Hematopoietic multipotent progenitor cell treated with erythropoietin and hydrocortisone succinate and interleukin-3 and kit ligand, for 17 days (in vitro differentiated cells): ENCODE measurements around the gene FAM107B.

Experiments used
- DNase-seq: peaks from one replicate; pipeline ENCODE4 v3.0.0-alpha.2; 2015; ENCODE audit warnings: low spot score

FAM107B gene

GRCh38 chr10:14533295-14533694 is 241.4 kb downstream of the FAM107B start:
- DNase-seq, result no peak

DNA sequence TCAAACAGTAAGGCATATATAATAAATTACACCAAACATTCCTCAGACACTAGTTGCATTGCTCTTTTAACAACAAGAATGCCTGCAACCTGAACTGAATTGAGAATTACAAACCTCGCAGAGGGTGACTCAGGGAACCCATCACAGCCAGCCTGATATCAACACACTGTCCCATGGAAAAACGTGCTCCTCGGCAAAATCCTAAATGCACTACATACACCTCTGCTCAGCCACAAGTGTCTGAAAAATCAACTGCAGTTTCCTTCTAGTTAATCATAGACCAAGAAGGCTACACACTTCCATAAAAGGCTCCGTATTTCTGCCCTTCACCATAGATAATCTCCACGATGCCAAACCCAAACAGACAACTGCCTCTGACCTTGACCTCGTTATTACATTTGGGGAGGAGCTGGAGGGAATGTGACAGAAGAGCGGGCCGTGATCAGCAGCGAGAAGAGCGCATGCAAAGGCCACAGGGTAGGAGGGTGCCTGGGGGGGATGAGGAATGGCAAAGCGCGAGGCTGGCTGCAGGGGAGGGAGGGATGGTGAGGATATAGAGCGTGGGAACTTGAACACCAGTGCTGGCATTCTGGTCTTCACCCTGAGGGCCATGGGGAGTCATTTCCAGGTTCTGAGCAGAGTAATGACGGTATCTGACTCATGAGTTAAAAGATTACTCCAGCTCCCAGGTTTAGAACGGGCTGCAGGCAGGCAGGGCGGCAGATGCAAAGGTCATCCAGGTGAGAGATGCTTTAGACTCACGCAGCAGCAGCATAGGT is 242.0 kb downstream of the FAM107B start:
- no peak for DNase-seq

DNA sequence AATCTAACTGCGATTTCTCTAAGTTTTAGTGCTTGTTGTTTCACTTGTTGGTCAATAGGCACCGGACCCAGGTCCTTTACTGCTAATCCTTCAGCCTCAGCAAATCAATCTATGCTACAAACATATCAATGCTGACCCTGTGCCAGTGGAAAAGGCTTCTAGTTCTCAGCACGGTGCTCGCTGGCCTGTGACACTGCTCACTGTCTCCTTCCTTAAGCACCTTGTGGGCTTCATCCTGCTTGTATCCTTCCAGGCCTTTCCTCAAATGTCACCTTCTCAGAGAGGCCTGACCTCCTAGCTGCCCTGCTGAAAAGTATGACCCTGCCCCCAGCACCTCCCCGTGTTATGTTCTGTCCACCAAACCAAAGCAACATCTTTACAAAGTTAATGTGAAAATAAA is 242.7 kb downstream of the FAM107B start:
- DNase-seq, result no peak

DNA sequence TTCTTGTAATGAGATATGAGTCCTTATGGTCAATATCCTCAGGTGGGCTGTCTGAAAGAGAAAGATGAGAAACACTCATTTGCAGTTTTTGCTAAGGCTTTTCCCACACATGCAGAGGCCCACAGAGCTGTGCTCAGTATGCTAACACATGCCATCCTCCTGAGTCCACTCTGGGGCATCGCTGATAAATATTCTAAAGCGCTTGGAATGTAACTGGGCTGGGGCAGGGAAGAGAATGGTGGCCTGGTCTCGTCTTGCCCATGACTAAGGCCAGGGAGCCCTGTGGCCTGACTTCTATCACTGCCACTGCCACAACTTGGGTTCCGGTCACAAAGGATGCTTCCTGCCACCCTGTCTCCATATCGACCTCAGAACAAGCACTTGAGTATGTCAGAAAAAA is 244.2 kb downstream of the FAM107B start:
- no peak for DNase-seq

GRCh38 chr10:14529351-14529750 is 245.3 kb downstream of the FAM107B start:
- DNase-seq, result no peak

- DNase-seq, result no peak
Measured at GRCh38 chr10:14528450-14528849, 246.2 kb downstream of the FAM107B start.

DNA sequence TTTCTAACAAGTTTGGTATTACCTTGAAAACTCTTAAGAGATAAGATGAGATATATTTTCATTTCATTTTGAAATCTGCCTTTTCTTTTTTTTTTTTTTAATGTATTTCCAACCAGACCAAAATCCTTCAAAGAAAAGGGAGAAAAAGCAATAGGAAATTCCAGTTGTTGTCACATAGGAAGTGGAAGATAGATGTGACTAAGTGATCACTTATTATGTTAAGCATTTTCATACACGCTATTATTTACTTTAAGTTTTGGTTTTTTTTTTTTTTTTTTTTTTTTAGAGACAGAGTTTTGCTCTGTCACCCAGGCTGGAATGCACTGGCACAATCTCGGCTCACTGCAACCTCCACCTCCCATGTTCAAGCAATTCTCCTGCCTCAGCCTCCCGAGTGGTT is 246.8 kb downstream of the FAM107B start:
- no peak for DNase-seq

- DNase-seq, result no peak
Measured at GRCh38 chr10:14527134-14527844, 247.4 kb downstream of the FAM107B start.

- DNase-seq, result no peak
Measured at GRCh38 chr10:14526326-14526725, 248.4 kb downstream of the FAM107B start.

DNA sequence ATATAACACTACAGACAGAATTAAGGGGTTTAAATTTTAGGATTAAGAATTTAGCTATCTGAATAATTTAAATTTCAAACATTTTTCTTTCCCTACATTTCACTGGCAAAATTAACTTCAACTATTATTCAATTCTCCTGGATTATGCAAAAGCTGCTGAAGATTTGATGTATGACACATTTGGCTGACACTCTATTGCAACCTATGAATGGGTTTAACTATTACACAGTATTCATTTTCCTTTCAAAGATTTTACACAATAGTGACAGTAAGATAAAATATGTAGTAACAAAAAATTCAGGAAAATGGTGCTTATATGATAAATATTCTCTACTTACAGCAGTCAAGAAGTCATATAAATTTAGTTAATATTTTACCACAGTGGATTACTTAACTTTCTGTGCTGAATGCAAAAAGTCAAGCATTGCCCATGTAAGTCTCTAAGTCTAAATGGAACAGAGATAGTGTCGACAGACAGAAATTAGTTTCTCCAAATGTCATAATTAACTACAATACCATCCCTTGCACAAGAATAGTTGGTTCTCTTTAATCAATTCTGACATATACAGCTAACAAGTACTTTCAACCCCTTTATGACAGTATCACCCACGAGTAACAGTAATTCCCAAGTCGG is 249.9 kb downstream of the FAM107B start:
- no peak for DNase-seq

DNA sequence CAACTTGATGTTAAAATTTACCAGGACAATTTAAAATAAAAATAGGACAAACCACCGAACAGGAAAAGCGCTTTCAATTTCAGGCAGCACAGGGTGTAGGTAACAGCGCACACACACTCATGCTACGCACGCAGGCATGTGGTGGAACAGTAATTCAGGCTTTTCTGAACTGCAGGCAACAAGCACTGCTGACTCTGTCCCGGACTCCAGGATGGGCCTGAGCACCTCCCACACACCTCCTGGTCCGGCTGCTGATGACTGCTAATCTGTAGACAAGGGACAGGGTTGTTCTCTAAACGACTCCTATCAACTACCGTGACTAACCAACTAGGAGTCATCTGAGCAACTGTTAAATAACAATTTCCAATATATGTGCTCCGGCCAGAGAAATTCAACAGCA is 251.4 kb downstream of the FAM107B start:
- DNase-seq, result no peak

- DNase-seq, result no peak
Measured at GRCh38 chr10:14519785-14520184, 254.9 kb downstream of the FAM107B start.

DNA sequence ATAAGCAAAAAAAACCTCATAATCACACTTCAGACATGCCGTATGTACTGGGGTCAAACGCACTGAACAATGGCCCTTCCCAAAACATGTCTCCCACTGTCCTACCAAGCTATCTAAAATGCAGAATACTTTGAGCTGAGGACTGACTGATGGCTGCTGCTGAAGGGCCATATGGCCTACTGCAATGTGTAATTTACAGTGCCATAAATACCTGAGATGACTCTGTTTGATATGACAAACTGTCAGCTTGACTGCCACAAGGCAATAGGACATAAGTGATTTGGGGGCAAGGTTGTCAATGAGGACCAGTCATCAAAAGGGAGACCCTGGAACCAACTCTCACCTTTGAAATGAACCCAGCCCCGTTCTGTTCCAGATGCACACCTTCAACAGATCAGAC is 256.5 kb downstream of the FAM107B start:
- no peak for DNase-seq

- DNase-seq, result no peak
Measured at GRCh38 chr10:14513123-14513522, 261.6 kb downstream of the FAM107B start.

DNA sequence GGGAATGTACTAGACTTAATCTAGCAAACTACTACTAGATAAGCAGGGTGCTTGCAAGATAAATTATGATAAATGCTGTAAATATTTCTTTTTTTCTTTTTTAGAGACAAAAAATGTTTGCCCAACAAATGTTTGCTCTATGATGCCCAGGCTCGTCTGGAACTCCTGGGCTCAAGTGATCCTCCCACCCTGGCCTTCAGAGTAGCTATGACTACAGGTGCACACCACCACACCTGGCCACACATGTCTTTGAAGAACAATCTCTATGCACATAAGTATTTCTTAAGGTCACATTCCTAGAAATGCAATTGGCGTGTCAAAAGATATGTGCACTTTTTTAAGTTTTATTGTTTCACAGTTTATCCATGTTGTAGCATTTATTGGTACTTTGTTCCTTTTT is 264.4 kb downstream of the FAM107B start:
- DNase-seq, result no peak

- DNase-seq, result no peak
Measured at GRCh38 chr10:14508725-14509124, 266.0 kb downstream of the FAM107B start.

DNA sequence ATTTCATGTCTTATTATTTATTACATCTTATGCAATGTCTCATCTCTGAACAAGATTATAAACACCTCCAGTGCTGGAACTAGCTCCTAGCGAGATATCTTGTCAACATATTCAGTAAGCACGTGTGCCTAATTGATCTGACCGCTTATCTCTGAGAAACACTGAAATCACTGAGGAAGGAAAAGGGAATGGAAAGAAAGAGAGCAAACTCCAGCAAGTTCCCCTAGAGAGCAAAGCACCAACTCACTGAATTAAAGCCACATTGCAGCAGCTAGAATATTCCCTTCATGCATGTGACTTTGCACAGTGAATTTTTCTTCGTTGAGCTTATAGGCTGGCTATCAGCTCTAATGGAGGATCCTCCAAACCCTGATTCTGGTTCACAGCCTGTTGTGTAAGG is 266.9 kb downstream of the FAM107B start:
- no peak for DNase-seq

DNA sequence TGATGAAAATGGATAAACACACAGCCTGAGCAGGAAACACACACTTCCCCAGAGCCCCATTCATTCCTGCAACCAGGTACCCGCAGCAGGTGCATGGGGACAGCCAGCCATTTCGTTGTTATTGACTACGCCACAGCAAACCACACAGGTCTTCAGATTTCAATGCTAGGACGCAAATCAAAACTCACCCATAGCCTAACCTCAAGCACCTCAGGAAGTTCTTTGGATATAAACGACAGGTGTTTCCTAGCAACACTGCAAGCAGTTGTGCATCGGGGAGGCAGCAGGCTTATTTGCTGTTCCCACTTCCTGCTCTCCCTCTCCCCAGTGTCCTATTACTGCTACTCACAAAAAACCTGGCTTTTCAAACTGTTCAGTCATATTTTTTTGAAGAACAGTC is 267.5 kb downstream of the FAM107B start:
- no peak for DNase-seq

GRCh38 chr10:14502431-14502830 is 272.3 kb downstream of the FAM107B start:
- DNase-seq, result no peak

DNA sequence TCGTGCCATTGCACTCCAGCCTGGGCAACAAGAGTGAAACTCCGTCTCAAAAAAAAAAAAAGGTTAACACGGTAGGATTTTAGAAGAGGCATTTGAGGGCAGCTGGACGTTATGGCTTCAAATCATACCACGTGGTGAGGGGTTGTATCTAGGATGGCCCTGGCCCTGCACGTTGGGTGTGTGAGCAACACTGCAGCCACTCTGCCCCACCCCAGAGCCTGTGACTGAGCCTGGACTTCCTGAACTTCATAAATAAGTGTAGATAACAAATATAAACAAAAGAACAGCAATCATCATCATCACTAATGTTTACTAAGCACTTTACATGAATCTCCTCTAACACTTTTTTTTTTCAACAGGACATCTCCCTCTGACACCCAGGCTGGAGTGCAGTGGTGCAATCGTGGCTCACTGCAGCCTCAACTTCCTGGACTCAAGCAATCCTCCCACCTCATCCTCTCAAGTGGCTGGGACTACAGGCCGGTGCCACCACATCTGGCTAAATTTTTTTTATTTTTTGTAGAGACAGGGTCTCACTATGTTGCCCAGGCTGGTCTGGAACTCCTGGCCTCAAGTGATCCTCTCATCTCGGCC is 274.4 kb downstream of the FAM107B start:
- DNase-seq, result no peak

DNA sequence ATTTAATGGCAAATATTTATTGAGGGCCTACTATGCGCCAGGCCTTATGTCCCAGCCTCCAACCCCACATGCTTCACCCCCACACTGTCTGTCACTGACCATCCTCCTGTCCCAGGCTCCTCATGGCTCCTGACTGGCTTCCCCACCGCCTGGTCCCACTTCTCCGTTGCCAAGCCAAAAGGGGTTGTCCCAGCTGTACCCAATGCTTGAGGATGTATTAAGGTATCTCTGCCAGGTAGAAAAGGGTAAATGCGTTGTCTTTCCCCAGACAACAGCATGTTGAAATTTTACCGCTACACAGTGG is 275.1 kb downstream of the FAM107B start:
- DNase-seq, result no peak

GRCh38 chr10:14498326-14498725 is 276.4 kb downstream of the FAM107B start:
- DNase-seq, result no peak

DNA sequence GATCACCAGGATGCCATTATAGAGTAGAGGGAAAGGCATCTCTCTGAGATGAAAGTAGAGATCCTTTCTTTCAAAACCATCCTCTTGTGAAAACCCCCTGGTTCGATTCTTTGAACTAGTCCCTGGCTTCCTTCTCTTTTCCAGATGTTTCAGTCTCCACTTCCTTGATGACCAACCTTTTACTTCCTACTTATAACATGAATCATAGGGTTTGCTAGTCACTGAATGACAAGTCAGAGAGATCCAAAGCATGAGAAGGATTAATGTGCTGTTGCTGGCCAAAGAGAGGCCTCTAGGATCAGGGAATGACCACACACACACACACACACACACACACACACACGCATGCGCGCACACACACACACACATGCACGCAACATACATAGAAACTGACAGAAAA is 282.9 kb downstream of the FAM107B start:
- no peak for DNase-seq
